HG03354 (cell line): ENCODE results near the gene NRTN.
"Not testable (repeated sequence)": the region's sequence is repeated elsewhere in the genome, so short reads cannot be mapped to it uniquely, and the experiment has no call there.

ENCODE experiments used
- ATAC-seq: cut with Tn5 transposase; IDR thresholded peaks from one replicate; pipeline ENCODE4 v1.9.1; 2021; ENCODE audit warnings: mild to moderate bottlenecking; ENCODE audit not compliant: unreplicated experiment, poor library complexity, severe bottlenecking

Gene NRTN

DNA sequence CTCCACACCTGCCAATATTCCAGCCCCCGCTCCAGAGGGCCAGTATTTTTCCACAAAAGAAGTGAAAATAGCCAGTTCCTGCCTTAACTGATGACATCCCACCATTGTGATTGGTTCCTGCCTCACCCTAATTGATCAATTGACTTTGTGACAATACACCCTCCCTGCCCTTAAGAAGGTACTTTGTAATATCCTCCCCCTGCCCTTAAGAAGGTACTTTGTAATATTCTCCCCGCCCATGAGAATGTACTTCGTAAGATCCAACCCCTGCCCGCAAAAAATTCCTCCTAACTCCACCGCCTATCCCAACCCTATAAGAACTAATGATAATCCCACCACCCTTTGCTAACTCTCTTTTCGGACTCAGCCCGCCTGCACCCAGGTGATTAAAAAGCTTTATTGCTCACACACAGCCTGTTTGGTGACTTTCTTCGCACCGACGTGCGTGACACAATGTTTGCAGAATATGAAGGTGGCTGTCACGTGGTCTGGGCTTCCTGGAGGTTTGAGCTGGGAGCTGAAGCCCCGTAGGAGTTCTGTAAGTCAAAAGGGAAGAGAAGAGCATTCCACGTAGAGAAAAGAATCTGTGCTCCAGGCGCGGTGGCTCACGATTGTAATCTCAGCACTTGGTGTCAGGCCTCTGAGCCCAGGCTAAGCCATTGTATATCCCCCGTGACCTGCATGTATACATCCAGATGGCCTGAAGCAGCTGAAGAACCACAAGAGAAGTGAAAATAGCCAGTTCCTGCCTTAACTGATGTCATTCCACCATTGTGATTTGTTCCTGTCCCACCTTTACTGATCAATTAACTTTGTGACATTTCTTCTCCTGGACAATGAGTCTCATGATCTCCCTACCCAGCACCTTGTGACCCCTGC lies 52.6 kb downstream of the NRTN start:
- ATAC-seq = no peak

DNA sequence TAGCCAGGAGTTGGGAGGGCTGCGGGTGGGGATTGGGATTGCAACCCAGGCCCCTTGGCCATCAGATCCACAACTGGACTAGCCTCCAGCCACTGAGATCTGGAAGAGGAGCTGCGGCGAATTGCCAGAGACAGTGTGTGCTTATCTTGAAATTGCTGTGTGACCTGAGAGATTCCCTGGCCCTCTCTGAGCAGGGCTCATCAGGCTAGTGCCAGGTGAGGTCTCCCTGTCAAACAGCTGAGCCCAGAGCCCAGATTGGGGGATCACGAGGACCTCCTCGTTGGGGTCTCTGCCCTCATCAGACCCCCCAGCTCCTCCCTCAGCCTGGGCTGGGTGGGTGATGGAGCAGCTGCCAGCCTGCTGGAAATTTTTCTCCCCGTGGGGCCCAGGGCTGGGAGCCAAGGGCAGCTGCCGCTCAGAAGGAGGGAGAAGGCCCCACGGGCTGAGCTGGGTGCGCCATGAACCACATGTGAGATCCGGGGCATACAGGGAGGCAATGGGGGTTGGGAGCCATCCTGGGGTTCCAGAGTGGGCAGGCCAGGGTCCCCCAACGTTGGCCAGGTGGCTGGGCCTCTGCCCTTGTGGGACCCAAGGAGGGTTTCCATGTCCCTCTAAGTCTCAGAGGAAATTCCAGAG lies 58.3 kb downstream of the NRTN start:
- ATAC-seq = no peak

DNA sequence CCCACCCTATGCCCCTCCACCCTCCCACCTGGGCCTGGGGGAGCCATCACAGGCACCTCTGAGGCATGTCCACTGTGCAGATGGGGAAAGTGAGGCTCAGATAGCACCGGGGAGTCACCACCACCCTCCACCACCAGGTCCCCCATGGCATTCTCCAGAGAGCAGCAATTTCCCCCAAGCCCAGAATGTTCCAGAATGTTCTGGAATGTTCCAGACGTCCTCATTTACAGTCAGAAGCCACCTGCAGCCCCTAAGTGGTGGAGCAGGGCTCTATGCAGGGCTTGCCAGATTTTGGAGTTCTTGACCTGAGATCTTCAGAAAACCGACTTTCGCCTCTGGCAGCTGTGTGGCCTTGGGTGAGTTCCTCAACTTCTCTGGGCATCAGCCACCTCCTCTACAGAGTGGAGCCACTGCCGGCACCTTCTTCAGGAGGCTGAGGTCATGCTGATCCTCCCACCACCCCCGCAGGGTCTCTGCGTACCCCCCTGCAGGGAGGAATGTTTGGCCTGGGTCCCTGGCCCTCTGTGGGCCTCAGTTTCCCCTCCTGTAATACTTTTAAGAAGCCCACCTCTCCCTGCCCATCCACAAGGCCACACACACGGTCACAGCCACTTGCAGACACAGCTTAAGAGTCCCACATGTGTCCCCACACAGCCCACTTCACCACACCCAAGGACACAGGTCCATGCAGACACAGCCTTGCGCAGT lies 59.3 kb downstream of the NRTN start:
- no peak for ATAC-seq

DNA sequence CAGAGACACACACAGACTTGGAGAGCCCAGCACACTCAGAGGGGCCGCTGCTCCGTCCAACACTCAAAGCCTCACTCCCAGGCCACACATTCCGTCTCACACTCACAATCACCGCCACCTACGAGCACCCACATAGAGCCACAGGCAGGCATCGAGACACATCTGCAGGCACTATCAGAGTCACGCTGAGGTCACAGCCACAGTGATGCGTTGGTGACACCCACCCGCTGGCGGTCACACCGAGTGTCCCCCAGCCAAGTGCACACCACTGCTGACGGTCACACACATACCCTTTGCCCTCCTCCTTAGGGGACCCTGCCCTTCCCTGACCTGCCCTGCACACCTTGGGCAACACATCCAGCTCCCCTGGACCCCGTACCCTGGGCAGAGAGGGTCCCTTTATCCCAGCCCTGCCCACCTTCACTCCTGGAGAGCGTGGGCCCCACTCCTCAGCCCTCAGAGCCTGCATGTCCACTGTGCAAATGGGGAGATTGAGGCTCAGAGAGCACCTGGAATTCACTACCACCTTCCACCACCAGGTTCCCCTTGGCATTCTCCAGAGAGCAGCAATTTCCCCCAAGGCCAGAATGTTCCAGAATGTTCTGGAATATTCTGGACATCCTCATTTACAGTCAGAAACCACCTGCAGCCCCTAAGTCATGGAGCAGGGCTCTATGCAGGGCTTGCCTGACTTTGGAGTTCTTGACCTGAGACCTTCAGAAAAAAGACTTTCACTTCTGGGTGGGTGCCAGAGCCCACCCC lies 60.0 kb downstream of the NRTN start:
- no peak for ATAC-seq

DNA sequence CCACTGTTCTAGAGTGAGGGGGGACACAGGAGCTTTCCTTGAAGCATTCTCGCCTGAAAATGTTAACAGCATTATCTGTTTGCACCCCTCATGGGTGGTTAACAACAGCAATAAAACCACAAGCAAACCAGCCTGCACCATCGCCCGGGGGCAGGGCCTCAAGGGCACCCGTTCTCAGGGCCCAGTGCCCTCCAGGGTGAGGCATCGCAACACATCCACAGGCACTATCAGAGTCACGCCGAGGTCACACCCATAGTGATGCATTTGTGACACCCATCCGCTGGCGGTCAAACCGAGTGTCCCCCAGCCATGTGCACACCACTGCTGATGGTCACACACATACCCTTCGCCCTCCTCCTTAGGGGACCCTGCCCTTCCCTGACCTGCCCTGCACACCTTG lies 60.9 kb downstream of the NRTN start:
- no peak for ATAC-seq

DNA sequence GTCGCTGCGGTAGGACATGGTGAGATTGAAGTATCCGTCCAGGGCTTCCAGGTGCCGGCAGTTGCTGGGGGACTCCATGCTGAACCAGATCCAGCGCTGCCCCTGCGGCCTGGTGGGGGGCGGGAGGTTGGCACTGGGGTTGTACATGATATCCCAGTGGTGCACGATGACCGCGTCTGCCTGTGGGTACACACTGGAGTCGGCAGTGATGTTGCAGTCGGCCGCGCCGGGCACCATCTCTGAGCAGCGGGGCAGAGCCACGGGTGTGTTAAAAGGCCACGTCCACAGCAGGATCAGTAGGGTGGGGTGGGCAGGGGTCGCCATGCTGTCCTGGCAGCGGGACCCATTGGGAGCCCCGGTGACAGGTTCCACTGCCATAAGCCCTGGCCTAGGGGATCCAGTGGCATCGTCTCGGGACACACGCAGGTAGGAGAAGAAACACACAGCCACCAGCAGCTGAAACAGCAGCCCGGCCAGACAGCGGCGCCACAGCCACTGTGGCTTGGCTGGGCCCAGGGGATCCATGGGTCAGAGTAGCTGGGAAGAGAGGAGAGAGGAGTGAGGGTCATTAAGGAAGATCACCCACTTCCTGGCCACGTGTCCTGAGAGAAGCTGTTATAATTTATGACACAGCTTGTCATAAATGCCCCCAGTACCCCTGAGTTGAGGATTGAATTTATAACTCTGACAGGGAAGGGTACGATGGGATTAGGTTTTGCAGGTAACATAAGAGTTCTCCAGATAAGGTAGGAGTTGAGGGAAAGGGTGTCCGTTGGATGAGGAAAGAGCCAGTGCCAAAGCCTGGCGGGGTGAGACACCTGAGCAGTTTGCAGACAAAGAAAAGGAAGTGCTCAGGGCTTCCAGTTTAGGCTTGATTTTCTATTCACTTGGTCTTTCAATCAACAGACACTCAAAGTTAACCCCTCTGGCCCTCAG lies 62.6 kb downstream of the NRTN start:
- ATAC-seq = no peak

DNA sequence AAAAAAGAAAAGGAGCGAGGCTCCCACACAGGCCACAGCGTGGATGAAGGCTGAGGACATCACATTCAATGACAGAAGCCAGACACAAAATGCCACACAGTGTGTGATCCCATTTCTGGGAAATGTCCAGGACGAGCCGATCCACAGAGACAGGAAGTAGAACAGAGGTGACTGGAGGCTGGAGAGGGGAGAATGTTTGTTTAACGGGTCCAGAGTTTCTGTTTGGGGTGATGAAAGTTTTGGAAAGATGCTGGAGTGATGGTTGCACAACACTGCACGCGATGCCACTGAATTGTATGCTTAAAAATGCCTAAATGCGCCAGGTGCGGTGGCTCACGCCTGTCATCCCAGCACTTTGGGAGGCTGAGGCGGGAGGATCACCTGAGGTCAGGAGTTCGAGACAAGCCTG lies 66.1 kb downstream of the NRTN start:
- no peak for ATAC-seq

DNA sequence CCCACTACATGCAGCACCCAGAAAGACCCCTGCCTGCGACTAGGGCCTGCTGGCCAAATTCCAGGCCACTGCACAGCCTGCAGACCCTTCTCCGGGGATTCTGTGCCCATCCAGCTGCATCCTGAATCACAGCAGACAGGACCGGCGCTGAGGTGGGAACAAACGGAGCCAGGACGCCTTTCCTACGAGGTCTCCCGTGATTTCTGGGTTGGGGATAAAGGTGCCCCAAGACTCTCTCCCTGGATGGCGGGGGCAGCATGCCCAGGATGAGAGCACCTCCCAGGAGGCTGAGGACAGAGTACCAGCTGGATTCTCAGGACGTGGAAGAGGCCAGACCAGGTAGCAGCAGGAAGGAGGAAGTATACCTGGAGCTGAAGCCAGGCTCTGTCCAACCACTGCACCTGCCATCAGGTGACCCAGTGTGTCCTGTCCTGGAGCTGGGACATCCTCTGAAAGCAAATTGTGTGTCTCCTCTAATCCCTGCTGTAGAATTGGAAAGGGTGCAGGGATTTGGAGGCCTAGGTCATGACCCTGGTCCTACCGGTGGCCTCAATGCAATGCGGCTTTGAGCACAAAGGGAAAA lies 68.8 kb downstream of the NRTN start:
- ATAC-seq = no peak

DNA sequence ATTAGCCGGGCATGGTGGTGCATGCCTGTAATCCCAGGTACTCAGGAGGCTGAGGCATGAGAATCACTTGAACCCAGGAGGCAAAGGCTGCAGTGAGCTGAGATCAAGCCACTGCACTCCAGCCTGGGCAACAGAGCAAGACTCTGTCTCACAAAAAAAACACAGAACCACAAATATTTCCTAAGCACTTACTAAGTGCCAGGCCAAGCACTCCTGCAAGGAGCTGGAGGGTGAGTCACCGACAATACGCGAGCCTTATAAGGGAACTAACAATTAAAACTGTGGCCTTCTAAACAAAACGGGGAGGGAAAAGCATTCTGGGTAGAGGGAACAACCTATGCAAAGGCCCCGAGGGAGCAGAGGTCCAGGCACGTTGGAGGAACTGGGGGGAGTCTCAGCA lies 69.6 kb downstream of the NRTN start:
- ATAC-seq = not testable (repeated sequence)

DNA sequence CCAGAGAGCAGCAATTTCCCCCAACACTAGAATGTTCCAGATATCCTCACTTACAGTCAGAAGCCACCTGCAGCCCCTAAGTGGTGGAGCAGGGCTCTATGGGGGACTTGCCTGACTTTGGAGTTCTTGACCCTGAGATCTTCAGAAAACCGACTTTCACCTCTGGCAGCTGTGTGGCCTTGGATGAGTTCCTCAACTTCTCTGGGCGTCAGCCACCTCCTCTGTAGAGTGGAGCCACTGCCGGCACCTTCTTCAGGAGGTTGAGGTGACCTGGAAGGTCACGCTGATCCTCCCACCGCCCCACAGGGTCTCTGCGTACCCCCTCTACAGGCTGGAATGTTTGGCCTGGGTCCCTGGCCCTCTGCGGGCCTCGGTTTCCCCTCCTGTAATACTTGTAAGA lies 72.6 kb downstream of the NRTN start:
- no peak for ATAC-seq

DNA sequence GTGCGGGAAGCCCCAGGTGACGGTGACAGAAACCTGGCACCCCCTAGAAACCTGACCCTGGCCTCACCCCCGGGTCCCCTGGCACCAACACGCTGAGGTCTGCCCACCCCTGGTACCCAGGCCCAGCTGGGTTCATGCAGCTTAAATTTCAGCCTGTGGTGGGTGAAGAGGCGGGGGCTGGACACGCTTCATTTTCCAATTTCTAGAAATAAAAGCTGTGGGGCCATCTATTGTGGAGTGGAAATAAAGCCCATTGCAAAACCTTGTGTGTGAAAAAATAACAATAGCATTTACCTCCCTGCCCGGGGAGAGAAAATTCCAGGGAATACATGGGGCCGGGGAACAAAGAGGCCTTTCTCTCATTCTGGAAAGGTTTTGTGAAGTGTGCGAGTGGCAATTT lies 73.0 kb downstream of the NRTN start:
- ATAC-seq = no peak
